HG02884 (cell line): ENCODE results near the gene PRIMPOL.
"Not testable (repeated sequence)": the region's sequence is repeated elsewhere in the genome, so short reads cannot be mapped to it uniquely, and the experiment has no call there.

ENCODE experiments used
- ATAC-seq: cut with Tn5 transposase; IDR thresholded peaks from one replicate; pipeline ENCODE4 v1.9.1; 2021; ENCODE audit warnings: mild to moderate bottlenecking, moderate library complexity; ENCODE audit not compliant: unreplicated experiment

The PRIMPOL gene

DNA sequence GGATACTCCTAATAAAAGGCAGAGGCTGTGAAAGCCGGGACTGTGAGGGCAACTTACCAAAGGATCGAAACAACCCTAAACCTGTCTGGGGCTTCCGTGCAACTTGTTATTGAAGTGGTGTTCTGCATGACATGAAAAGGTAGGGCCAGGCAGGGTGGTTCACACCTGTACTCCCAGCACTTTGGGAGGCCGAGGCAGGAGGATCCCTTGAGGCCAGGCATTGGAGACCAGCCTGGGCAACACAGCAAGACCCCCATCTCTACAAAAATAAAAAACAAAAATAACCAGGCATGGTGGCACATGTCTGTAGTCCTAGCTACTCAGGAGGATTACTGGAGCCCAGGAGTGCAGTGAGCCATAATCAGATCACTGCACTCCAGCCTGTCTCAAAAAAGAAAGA, 12.6 kb upstream of the PRIMPOL start:
- no peak for ATAC-seq

DNA sequence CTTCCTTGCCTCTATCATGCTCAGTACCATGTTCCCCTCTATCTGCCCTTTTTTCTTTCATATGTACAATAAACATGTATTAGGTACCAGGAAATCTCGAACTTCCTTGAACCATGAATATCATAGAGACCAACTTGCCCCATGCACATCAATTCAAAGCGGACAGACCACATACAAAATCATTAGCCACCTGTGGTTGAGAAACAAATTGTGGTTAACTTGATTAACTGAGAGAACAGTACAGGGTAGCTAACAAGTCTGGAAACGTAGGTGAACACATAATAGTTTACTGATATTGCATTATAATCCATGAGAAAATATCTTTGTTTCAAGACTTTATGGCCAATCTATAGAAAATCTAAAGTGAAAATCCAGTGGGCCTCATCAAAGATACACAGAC, 8.5 kb upstream of the PRIMPOL start:
- ATAC-seq = no peak

DNA sequence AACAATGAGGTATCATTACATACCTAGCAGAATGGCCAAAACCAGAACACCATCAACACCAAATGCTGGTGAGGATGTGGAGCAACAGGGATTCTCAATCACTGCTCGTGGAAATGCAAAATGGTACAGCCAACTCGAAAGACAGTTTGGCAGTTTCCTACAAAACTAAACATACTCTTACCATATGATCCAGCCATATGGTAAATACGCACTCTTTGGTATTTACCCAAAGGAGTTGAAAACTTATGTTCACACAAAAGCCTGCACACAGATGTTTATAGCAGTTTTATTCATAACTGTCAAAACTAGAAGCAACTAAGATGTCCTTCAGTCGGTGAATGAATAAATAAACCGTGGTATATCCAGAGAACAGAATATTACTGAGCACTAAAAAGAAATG, 8.1 kb upstream of the PRIMPOL start:
- no peak for ATAC-seq

DNA sequence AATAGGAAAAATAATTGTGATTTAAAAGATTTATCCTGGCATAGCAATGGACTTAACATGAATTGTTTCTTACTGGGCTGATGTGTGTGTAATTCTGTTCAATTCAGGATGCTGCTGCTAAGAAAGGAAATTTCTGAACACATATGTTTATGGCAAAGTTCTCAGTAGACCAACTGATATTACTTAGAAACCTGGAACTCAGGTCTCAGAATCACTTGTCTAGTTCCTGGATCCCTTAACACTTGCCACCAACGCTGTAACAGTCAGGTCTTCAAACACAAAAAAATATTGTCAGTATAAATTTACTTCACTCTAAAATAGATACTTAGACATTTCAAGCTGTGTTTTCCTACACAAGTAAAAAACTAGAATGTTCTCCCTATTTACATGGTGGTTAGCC, 5.8 kb upstream of the PRIMPOL start:
- ATAC-seq = no peak

DNA sequence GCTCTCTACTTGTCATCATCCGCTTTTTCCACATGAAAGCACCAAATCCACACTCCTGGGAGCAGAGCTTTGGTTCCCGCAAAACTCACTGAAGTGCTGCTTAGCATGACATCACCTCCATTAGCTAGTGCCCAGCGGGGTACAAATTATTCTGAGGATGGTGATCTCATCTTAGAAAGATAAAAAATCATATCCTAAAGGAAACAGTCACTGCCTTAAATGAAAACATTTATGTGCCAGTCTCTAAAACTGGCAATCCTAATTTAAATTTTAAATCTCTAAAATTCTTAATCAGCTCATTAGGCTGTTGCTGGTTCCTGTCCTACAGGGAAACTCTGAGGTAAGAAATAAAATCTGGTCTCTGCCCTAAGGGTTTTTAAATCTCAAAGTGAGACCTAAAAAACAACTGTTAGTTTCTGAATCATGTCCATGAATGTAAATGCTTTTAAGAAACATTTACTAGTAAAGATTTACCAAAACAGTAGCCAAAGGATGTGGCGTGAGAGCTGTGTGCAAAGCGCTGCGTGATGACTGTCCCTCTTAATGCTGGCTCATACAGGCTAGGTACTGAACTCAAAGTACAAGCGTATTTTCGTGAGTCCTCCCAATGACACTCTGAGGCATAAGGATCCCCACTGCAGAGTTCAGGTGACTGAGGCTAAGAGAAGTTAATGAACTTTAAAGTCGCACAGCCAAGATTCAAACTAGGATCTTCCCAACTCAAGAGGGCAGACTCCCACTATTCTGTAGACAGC, 4.8 kb upstream of the PRIMPOL start:
- ATAC-seq = no peak

DNA sequence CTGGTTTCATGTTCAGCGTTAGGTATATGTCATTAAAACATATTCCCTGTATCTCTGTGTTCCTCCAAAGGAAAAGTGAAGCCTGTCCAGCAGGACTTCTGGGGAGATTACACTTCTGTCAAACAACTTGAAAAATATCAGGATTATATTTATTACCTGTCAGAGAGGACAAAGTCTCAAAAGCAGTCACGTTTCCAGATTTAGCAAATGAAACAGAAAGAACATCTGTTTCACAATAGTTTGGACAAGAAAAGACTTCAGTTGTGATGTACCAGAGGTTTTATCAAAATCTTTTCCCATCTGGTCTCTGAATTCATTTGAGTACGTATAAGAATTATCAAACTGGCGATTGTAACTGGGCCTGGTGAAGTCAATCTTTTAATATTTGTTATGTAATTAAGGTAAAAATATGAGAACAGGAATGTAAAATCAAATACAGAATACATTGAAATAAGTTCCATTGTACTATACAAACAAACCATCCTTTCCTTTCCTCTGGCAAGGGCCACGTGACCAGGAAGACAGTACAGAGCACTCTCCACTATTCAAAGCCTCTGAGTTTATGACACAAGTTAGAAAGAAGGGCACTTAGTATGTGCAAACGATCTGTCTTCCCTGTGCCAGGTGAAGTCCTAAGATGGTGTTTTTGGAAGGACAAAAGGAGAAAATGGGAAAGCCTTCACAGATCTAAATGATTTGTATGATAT, 3.5 kb upstream of the PRIMPOL start:
- no peak for ATAC-seq

DNA sequence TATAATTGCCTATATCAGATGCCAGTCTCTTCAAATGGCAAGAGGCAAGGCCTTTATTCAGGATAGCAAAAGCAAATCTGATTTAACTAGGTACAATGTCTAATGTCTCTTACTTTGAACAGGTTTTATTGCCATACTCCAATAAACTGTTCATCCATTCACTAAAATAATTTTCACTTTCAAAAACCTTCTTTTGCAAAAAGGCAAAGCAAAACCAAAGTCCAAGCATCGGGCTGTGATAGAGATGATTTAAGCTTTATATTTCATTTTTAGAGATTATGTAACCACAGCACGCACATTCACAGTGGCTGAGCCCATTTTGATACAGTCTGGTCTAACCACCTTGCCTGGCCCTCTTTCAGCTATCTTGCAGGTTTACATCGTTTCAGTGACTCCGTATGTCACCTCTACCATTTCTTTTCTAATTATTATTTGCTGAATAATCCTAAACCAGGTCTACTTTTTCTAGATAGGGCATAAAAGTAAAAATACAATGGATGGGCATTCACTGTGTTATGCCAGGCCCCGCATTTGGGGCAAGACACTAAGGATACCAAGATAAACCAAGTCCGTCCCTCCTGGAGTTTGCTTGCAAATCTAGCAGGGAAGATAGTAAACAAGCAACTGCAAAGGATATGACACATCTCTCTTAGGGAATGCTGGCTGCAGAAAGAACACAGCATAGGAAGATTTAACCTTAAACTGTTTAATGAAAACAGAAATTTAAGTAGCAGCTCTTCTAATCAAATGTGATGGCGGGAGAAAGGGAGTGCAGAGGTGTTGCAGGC, 2.1 kb upstream of the PRIMPOL start:
- ATAC-seq = no peak

DNA sequence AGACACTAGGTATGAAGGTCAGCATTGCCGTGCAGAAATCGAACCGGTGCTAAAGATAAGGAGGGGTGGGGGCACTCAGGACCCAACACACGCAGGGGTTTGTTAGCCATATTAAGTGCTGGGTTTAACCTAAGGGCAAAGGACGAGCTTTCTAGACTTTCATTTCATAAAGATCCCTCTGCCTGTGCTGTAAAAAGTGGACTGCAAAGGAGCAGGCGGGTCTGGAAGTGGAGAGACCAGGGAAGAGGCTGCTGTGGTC, 1.6 kb upstream of the PRIMPOL start:
- ATAC-seq = no peak

DNA sequence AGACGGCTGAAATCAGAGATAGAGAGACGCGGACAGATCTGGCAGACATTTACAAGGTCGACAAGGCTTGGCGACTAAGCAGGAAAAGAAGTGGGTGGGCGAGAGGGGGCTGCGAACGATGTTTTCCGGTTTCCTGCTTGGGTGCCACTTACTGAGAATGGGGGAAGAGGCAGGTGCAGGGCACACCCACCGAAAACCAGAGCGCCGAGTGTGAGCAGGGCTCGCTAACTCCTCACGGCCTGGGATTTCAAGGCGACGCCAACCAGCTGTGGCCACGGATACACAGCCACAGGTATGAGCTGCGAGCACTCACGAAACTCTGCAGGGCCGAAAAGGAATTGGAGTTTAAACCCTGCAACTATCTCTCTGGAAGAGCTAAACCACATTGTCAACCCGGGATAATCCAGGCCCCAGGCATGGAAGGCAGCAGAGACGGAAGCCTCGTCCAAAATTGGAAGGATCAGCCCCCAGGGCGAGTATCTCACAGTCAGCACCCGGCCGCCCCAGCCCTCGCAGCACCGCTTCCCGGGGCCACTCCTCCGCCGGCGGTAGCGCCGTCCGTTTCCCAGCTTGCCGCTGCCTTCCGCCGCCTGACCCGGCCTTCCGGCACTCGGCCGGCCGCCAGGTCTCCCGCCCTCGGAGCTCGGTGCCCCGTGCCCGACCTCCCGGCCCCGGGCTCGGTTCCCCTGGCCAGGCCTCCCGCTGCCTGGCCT, 1.1 kb upstream of the PRIMPOL start:
- ATAC-seq = no peak

DNA sequence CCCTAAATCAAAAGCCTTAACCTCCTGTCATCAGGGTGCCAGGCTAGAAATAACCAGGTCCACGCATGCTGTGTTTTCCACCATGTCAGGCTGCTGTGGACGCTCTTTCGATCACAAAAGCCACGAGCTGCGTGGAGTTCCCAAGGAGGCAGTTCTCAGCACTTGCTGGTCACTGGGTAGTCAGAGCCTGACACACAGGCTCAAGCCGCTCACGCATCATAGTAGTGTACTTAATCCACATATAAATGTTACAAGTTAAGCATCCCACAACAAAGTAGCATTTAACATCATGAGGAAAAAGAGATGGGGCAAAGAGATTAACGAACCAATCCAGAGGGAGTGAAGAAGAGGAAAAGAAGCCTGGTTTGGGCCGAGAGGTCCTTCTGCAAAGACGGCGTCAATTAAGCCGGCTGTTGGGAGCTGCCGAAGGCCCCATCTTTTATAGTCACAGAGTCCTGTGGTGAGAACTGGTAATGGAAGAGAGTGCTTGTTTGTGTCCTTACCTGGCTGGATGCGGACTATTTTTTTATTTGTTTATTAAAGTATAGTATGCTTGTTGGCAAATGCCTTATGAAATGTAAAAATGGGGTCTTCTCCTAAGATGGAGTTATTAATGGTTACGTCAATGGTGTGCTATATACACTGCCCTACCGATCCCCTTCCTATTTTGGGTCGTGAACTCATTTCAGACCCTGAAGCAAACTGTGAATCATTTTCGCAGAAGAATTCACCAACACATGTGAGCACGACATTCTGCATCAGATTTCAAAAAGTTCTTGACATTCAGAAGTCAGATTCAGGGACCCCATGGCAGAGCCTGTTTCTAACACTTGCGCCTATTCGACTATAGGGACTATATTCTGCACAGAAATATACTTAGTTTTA, 675 bp downstream of the PRIMPOL start:
- ATAC-seq = peak; percentile 7

DNA sequence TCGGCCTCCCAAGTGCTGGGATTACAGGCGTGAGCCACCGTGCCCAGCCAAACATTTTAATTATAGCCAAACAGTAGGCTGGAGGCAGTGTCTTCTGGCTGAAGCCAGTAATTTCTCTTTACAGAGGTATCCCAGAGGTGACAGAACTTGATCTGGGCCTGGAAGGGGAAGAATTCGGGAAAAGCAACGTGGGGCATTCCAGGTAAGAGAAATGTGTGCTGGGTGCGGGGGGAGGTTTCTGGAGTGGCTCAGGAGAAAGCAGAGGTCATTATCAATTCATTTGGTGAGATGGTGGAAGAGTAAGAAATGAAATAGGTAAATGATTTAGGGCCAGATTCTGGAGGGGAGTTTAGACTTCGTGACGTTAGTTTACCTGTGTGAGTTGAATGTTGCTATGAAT, 2.4 kb downstream of the PRIMPOL start:
- ATAC-seq = no peak

DNA sequence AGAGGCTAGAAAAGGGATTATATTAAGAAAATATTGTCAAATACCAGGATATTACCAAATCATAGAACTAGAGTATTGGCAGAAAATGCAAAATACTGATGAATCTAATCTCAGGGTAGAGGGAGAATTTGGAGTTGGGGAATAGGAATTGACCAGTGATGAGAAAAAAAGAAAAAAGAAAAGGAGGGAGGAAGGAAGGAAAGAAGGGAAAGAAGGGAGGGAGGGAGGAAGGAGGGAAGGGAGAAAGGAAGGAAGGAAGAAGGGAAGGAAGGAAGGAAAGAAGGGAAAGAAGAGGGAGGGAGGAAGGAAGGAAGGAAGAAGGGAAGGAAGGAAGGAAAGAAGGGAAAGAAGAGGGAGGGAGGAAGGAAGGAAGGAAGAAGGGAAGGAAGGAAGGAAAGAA, 3.1 kb downstream of the PRIMPOL start:
- ATAC-seq = not testable (repeated sequence)

DNA sequence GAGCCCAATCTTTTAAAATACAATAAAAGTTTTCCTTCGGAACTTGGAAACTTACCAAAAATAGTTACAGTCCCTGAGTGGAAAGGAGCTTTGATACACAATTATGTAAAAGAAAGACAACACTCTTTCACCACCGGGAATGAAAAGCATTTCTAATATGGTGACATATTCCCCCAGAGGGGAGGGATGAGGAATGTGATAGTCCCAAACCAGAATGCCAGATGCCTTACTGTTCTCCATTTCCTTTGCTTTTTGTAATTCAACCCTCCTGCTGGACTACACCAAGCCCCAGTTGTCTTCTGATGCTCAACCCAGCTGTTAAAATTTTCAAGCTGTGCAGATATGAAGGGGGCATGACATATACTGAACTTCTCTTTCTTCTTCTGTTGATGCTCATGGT, 4.1 kb downstream of the PRIMPOL start:
- ATAC-seq = no peak

DNA sequence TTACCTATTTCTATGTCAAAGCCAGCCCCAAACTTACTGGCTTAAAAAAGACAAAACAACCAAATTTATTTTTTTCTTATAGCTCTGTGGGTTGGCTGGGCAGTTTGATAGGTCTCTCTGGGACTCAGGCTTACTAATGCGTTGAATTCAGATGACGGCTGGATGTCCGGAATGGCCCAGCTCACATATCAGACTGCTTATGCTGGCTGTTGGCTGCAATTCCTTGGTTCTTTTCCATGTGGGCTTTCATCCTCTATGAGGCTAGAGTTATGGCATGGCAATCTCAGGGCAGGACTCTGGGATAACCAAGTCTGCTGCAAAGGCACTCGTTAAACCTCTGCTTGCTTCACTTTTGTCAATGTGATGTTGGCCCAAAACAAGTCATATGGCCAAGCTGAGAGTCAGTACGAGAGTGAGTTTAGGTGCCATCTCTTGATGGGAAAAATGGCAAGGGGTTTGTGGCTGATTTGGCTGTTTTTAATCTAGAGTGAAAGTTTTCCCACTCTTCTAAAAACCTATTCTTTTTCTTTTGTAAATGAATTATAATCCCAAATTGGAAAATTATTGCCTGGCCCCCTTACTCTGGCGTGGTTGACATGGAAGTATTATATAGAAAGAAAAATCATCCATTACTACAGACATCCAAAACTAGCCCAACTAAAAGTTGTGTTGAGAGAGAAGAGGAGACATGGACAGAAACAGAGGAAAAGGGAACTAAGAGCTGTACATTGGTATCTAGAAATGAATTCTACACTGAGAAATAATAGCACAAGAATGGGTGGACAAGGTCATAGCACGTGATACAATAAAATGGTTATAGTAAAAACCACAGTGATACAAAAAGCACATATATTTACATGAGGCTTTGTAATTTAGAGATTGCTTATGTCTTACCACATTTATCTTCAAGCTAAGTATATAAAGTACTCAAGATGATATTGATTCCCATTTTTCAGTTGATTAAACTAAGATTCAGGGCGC, 6.6 kb downstream of the PRIMPOL start:
- ATAC-seq = no peak

DNA sequence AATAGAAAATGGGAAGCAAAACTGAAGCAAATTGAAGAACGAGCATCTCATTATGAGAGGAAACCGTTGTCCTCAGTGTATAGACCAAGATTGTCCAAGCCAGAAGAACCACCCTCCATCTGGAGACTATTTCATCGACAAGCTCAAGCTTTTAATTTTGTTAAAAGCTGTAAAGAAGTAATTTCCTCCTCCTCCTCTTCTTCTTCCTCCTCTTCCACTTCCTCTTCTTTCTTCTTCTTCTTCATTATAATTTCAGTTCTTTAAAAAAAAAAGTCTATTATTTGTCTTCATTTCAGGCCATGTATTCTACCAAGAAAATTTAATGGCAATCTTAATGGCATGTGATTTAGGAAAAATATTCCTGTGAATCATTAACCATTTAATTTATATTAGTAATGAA, 7.6 kb downstream of the PRIMPOL start:
- ATAC-seq = no peak

DNA sequence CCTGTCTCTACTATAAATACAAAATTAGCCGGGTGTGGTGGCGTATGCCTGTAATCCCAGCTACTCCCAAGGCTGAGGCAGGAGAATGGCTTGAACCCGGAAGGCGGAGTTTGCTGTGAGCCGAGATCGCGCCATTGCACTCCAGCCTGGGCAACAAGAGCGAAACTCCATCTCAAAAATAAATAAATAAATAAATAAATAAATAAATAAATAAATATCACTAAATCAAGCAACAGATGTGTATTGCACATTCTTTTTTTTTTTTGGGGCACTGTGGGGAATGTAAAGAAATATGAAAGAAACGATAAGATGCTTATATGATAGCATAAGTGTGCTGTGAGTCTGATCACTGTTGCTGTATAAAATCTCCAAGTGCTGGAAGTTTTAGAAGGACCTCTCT, 8.3 kb downstream of the PRIMPOL start:
- not testable (repeated sequence) for ATAC-seq

DNA sequence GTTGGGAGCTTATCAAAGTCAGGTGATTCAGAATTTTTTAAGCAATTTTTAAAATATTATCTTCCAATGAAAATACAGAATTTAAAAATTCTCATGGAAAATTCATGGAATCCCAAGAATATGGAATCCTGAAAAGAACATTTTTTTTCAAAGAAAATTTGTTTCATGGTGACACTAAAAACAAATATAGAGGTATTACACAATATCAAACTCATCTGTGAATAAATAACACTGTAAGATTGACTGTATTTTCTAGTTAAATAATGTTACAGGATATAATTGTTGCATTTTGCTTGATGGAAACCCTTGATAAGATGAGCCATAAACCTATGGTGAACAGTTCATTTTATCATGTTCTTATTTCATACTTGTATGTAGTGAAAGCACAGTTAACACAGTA, 11.4 kb downstream of the PRIMPOL start:
- ATAC-seq = no peak

DNA sequence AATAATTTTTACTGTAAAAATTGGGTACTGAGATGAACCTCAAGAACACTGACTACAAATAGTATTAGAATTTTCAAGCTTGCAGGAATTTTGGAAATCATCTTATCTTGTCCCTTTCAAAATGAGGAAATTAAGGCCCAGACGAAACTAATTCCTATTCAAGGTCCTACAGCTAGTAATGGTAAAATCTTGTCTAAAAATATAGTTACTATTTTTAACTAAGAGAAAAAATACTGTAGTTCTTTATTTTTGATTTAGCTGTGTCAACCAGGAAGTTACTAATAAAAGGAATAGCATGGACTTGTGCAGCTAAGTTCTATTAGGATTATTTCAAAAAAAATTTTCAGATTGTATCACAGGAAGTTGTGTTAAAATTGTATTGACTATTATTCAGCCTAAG, 12.7 kb downstream of the PRIMPOL start:
- no peak for ATAC-seq

DNA sequence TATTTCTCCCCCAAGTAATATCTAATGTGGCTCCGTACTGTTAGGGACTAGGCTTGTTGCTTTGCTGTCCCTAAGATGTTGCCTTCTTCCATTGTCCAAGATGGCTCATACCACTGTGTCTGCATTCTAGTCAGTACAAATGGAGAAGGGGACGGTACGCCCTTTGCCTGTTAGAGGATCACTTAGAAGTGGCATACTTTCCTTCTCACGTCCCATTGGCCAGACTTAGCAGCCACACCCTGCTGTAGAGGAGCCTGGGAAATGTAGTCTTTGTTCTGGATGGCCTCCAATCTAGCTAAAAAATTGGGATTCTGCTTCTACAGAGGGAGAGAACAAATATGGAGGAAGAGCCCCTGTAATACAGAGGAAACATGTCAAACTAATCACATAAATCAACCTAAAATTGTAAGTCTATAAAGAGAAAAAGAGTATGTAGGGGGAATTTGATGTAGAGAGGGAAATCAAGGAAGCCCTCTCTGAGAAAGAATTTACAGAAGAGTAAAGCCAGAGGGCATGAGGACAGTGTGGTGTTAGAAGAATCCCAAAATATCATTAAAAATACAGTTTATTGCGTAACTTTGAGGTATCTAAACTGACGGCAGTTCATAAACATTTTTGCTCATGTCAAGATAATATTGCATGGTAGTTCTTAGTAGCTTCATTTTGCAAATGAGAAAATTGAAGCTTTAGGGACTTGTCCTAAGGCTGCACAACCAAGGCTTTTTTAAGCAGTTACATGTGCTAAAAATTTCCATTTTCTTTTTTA, 15.1 kb downstream of the PRIMPOL start:
- ATAC-seq = no peak
